HG03039 (cell line): ENCODE data around the gene NDUFS2.
"Not testable (repeated sequence)": the region's sequence is repeated elsewhere in the genome, so short reads cannot be mapped to it uniquely, and the experiment has no call there.

Experiments used
- ATAC-seq: cut with Tn5 transposase; IDR thresholded peaks from one replicate; pipeline ENCODE4 v1.9.1; 2021; ENCODE audit warnings: mild to moderate bottlenecking, moderate library complexity; ENCODE audit not compliant: unreplicated experiment

The NDUFS2 gene

DNA sequence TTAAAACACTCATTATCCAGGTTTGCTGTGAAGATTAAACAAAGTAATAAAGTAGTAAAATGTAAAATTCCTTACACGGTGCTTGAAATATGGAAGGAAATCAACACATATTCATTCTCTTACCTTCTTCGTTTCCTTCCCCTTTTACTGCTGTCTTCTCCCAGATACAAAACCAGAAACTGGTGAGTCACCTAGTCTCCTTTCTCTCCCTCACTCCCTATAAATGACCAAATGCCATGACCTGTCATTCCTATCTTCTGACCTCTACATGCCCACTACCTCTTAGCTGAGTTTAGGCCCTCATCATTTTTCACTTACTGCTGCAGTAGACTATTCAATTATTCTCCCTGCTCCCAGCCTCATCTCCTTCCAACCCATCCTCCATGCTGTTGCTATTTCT lies 40.1 kb downstream of the NDUFS2 start:
- ATAC-seq = no peak

DNA sequence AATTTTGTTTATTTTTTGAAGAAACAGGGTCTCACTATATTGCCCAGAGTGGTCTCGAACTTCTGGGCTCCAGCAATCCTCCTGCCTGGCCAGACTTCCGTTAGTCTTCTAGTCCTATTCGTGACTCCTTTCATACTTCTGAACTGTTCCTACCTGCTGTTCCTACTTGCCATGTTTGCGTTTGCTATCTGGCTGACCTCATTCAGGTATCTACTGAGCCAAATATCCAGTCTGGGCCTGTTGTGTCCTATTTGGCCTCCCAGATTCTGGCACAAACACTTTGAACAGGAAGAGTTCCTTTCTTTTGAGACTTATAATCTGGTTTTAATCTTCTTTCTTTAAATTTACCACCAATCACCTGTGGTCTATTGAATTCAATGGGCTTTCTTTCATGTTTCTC lies 42.7 kb downstream of the NDUFS2 start:
- no peak for ATAC-seq

DNA sequence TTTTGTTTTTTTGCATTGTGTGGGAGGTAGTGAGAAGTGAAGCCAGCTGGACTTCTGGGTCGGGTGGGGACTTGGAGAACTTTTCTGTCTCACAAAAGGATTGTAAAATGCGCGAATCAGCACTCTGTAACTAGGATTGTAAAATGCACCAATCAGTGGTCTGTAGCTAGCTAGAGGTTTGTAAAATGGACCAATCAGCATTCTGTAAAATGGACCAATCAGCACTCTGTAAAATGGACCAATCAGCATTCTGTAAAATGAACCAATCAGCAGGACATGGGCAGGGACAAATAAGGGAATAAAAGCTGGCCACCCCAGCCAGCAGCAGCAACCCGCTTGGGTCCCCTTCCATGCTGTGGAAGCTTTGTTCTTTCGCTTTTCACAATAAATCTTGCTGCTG lies 47.9 kb downstream of the NDUFS2 start:
- ATAC-seq = not testable (repeated sequence)

DNA sequence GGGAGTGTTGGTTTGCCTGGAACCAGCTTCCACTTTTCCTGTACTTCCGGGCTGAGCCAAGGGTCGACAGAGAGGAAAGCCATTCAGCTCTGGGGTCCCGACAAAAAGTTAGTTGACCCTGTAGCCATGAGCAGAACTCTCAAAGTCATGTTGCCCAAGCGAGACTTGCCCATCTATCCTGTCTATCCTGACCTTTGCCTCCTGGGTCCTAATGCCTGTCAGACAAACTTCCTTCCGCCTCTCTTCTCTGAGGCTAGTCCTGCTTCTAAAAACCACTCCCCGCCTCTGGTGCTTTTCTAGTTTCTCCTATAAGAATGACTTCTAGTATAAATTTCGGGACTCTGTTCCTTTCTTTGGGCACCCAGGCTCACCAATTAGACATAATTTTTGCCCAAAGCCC lies 48.7 kb downstream of the NDUFS2 start:
- ATAC-seq = no peak

DNA sequence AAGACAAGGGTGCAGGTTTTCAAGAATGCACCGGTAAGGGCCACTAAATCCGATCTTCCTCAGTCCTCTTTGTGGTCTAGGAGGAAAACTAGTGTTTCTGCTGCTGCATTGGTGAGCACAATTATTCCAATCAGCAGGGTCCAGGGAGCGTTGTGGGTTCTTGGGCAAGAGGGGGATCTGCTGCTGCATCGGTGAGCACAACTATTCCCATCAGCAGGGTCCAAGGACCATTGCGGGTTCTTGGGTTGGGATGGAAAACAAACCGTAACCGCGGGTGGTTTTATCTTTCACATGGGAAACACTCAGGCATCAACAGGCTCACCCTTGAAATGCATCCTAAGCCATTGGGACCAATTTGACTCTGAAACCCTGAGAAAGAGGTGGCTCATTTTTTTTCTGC lies 49.4 kb downstream of the NDUFS2 start:
- ATAC-seq = no peak

DNA sequence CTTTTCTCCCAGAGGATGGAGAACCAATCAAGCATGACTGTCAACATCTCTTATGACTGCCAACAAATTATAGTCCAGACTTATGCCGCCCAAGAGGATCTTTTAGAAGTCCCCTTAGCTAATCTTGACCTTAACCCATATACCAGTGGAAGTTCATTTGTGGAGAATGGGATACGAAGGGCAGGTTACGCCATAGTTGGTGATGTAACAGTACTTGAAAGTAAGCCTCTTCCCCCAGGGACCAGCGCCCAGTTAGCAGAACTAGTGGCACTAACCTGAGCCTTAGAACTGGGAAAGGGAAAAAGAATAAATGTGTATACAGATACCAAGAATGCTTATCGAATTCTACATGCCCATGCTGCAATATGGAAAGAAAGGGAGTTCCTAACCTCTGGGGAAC lies 53.1 kb downstream of the NDUFS2 start:
- ATAC-seq = not testable (repeated sequence)

DNA sequence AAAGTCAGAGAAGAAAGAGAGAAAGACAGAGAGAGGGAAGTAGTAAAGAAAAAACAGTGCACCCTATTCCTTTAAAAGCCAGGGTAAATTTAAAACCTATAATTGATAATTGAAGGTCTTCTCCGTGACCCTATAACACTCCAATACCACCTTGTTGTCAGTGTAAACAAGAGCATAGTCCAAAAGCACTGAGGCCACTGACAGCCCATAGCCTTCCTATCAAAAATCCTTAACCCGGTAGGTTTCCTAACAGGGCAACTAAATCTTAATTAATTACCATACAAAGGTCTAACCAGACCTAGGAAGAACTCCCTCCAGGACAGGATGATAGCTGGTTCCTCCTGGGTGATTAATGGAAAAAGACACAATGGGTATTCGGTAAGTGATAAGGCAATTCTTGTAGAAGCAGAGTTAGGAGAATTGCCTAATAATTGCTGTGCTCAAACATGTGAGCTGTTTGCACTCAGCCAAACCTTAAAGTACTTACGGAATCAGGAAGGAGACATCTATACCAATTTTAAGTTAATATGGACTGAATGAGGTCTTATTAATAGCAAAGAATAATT lies 53.9 kb downstream of the NDUFS2 start:
- not testable (repeated sequence) for ATAC-seq

DNA sequence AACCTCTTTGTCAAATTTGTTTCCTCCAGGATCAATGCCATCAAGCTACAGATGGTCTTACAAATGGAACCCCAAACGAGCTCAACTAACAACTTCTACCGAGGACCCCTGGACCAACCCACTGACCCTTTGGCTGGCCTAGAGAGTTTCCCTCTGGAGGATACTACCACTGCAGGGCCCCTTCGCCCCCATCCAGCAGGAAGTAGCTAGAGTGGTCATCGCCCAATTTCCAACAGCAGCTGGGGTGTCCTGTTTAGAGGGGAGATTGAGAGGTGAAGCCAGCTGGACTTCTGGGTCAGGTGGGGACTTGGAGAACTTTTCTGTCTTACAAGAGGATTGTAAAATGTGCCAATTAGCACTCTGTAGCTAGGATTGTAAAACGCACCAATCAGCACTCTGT lies 54.9 kb downstream of the NDUFS2 start:
- ATAC-seq = not testable (repeated sequence)

DNA sequence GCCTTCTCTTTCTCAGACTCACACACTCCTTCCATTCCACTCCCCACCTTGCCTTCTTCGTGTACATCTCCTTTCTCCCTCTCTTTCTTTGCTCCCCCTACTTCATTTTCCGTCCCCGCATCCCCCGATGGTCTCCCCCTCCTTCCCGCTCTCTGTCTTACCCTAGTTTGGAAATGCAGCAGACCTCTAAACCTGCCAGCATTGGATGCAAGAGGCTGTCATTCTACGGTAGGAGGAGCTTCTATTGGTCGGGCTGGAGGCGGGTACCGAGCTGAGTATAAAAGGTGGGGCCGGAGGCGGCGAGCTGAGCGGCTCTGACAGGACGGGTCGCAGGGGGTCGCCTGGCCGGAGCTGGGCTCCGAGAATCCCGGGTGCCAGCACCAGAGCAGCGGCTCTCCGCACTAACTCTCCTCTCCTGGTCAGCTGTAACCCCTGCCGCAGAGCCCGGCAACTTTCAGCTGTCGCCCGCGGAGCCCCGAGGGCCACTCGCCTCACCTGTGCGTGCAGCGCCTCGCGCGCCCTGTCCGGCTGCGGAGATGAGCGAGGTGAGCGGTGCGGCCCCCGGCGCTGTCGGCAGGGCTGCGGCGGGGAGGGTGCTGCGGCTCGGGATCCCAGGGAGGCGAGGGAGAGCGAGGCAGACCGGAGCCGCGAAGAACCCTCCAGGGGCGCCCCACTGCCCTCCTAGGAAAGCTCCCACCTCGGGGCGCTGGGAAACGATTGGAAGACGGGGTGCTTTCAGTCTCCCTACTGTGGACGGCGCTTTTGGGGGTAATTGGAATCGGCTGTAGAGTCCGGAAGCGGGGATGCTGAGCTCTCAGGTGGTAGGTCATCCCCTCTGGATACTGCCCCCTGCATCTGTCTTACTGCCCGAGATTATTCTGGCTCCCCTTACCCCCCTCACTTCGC lies 56.5 kb downstream of the NDUFS2 start, which contains the start of gene PCP4L1:
Gene PCP4L1 (plus strand): TSS at position 307 of the 906 bp plus-strand sequence. CDS start 230 bp downstream, at position 537.
- ATAC-seq = no peak

DNA sequence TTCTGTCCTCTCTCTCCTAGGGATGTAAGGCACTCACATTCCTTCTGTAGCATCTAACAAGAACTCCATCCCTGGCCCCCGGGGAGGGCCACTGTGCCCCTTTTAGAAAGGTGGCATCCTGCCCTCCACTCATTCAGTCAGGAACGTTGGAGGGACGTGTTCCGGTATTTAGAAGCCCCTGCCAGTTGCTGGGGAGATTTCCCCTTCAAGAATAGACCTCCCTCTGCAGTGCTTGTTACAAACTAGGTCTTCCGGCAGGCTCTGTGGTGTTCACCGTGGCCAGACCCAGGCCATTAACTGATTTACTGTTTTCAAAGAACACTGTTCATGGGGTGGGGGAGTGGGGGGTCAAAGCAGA lies 57.2 kb downstream of the NDUFS2 start:
- no peak for ATAC-seq

DNA sequence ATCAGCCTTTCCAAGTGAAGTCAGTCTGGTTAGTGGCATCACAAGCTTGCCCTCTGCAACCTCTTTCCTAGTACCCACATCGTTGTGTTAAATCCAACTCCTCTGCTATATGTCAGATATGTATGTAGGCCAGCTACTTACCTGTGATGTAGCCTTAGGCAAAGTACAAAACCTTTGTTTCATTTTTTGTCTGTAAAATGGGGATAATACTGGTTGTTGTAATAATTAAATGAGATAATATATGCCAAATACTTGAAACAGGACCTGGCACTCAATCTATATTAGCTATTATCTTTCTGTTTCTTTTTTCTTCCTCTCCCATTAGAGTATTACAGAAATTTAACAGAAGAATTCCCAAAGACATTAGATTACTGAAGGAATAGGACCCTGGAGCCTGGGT lies 57.6 kb downstream of the NDUFS2 start:
- ATAC-seq = no peak

DNA sequence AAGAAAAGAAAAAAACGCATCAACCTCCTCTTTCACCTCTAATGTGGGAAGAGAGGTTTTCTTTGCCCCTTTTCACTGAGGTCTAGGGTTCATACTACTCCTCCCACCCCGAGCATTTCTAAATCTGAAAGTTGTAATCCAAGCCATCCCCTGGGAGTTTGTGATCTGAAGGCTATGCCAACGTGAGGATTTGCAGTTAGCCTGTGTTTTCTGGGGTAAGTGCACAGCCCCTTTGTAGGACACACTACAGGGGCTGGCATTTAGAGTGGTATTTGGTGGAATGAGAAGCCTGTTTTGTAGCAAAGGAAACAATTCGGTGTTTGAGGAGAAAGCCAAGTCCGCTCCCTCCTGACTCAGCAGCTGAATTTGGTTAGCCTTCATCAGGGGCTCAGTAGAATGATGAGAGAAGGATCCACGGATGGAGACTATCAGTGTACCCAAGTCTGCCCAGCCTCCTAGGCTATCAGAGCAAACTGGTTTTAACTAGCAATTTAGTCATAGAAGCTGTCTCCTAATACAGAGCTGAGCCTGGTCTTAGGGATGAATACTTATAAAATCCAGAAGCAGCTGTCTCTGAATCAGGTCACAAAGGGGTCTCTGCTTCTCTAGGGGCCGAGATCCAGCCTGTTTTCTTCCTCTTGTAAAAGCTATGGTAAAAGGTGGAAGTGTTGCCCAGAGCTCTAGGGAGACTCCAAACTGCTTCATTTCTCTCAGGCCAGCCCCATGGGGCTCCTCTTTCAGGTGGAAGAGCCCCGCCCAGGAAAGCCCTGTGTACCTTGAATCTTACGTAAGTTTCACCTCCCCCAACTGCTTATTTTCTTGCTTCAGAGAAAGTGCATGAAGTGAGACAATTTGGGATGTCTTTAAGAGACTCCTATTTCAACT lies 58.5 kb downstream of the NDUFS2 start:
- ATAC-seq = no peak

DNA sequence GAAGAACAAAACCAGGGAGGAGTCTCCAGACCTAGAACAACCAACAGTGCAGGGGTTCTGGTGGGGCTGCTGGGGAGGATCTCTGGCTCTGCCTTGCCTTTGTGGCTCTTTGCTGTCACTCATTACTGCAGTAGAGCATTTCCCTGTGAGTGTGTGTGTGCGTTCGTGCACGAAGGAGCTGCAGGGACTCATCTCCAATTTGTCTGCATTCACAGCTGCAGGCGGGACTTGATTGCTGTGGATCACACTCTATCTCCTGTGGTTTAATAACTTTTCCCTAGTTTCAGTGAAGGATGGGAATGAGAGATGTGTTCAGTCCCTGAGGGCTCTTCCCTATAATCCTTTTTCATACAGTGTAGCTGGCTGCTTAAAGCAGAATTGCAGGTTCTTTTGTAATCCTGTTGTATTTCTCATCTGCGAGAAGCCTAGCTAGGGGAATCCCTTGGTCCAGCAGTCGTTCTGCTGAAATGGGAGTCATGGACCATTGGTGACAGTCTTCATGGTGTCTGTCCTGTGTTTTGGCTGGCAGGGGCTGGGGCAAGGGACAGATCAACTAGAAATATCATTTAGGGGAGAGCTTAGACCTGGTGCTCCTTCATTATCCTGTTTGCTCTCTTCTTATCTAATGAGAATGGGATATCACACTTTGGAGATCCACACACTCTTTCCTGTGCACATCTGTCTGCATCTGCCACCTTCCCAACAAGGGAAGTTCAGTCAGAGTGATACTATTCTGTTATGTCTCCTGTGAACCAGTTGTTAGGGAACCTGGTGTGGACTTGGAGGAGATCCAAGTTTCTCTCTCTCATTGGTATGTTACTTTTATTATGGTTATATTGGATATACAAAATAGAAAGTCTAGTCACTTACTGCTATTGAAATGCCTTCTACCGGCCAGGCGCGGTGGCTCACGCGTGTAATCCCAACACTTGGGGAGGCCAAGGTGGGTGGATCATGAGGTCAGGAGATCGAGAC lies 59.4 kb downstream of the NDUFS2 start:
- no peak for ATAC-seq
